ENCODE measurements around the gene GSG1L.

GSG1L gene

DNA sequence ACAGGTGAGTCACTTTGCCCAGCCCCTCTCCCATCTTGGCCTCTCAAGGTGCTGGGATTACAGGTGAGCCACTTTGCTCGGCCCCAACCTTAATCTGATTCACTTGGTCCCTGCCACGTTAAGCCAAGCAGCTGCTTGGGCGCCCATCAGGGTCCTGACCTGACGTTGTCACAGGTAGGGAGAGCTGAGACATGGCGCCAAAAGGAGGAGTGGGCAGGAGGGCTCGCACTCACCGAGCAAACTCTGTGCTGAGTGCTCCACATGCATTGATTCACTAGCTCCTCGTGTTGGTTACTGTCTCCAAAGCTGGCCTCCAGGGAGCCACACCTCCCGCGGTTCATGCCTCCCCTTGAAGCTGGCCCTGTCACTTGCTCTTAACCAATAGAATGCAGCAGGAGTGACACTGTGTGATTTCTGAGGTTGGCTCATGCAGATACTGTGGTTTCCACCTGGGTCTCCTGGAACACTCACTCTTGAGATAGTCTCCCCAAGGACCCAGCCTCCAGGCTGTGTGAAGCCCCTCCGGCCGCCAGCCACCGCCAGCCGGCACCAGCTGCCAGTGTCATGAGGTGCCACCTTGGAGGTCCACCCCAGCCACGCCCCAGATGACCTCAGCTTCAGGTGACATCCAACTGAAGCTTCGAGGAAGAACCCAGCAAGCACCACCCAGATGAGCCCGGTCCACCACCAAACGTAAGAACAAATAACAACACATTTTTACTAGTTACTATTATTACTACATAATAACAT lies 223.0 kb downstream of the GSG1L start:
- DNase-seq = no peak

DNA sequence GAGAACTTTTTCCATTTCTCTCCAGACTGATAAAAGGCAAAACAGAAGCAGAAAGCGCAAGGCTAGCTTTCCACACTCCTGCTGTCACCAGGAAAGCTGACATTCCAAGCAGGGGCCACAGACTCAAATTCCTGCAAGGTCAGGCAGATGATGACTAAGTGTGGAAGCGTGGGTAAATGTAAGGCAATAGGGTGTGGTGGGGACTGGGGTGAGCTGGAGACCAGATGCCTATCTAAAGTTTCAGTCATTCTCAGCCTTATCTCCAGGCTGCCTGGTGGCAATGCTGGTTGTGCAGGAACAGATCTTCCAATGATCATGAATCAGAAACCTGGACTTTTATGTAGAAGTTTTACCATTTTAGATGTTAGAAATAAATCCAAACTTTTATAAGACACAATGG lies 224.1 kb downstream of the GSG1L start:
- no peak for DNase-seq

DNA sequence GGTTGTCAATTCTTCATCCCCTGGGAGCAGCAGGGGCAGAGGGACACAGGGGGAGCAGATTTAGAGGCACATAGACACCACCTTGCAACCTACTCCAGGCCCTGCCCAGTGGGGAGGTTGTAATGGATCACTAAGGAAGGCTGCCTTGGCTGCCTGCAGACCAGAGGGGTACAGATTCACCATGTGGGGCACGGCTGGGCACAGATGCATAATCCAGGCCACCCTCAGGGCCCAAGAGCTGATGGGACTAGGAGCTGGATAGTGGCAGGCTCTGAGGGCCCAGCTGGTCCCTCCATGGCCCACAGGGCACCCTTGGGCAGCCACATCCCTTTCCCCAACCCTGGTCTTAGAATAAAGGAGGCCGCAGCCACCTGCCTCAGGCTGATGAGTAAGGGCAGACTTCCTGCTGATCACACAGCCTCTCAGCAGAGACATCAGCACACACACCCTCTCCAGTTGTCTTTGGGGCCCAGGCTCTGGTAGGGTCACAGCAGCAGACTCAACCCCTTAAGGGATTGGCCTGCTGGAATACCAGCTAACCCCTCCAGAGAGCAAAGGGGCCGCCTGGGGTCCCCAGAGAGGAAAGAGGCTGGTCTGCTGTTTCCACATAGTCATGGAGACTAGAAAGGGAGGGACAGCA lies 224.9 kb downstream of the GSG1L start:
- no peak for DNase-seq

DNA sequence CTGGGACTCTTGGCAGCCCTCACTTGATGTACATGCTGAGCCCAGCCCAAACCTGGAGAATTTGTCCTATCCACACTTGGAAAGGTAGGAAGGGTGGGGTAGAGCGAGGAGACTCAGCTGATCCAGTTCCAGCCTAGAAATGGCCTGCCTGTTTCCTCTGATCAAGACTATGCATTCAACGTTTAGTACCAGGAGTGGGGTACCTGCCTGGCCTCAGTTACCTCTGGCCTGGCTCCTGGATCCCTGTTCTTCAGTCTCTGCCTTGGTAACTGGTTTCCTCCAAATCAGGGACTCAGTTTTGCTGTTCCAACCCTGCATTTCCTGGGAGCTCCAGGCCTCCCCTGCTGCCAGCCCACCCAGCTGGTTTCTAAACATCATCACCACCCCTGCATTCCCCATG lies 233.5 kb downstream of the GSG1L start:
- DNase-seq = no peak

GRCh38 chr16:27828671-27829070 lies 234.8 kb downstream of the GSG1L start:
- DNase-seq = no peak

- DNase-seq = no peak
These were observed 235.7 kb downstream of the GSG1L start for GRCh38 chr16:27827765-27828164.

DNA sequence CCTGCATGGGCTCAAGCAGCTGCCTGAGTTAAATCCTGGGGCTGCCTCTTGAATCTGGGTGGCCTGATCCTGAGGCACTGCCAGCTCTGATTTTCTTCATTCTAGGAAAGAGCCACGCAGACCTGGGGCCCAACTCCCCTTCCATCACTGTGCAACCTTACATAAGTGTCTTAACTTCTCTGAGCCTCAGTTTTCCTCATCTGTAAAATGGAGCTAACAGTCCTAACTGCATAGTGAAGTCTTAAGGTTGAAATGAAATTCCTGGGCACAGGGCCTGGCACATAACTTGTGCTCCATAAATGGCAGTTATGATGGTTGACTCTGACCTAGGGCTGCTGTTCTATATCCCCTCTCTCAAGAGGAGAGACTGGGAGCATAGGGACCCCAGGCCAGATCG lies 236.6 kb downstream of the GSG1L start:
- no peak for DNase-seq

GRCh38 chr16:27826081-27826892 lies 237.2 kb downstream of the GSG1L start:
- DNase-seq = no peak

GRCh38 chr16:27824786-27825185 lies 238.7 kb downstream of the GSG1L start:
- DNase-seq = no peak

GRCh38 chr16:27824006-27824405 lies 239.5 kb downstream of the GSG1L start:
- DNase-seq = no peak

GRCh38 chr16:27823421-27823820 lies 240.1 kb downstream of the GSG1L start:
- DNase-seq = no peak

GRCh38 chr16:27822996-27823395 lies 240.5 kb downstream of the GSG1L start:
- no peak for DNase-seq

- DNase-seq = no peak
These were observed 241.0 kb downstream of the GSG1L start for GRCh38 chr16:27822529-27822928.

GRCh38 chr16:27820646-27821345 lies 242.7 kb downstream of the GSG1L start:
- no peak for DNase-seq

DNA sequence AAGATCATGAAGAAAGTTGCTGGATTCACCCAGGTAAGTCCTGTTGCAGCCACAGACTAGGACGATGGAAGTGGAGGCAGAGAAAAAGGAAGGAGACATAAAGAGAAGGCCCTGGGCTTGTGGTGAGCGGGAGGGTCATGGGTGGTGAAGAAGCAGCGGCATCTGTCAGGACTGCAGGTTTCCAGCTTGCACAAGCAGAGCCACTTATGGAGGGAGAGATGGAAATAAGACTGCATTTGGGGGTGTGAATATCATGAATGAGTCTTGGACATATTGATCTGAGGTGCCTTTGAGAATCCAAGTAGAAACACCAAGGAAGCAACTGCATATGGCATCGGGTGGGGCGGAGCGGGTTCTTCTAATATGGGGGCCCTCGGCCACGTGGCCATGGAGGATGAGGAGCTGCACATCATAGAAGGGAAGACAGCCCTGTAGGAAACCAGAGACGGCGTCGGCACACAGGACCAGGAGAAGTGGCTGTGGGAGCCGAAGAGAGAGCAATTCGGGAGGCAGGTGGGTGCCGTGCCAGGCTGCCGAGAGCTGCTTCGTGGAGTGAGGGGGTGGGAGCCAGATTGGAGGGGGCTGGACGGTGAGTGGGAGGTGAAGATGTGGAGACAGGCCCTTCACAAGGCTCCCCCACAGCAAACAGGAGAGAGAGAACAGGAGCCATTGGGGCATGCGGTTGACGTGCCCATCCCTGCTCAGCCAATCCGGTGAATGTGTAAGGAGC lies 243.5 kb downstream of the GSG1L start:
- no peak for DNase-seq

DNA sequence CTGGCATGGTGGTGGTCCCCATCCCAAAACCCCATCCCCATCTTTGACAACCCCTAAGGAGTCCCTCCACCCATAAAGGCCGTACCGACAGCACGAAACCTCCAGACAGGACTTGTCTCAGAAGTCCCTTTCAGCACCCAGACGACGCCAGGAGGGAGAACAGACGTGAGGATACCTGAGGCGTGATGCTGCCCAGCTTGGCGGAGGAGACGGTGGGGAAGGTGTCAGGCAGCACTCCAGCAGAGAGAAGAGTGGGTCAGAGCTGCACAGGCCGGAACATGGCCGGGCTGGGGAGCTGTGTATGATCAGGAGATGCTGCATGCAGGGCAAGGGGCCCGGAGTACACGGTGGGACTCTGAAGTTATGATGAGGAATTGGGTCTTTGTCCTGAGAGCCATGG lies 244.2 kb downstream of the GSG1L start:
- DNase-seq = no peak

- no peak for DNase-seq
These were observed 245.3 kb downstream of the GSG1L start for GRCh38 chr16:27818246-27818645.

DNA sequence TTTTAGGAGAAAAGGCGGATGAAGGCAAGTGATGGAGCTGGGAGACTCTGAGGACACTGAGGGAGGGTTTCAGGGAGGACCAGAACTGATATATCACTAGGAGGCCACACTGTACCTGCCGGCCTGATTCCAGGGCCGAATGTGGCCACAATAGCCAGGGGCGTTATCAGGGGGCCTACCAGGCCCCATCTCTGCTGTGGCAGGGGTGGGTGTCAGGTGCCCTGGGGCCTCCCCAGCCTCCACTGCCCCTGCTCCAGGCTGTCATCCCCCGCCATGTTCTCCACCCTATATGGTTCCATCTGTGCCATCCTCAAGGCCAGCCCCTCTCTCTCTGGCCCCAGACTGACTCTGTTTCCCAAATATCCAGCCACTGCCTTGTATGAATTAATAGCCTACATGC lies 246.5 kb downstream of the GSG1L start:
- no peak for DNase-seq

GRCh38 chr16:27816561-27816960 lies 247.0 kb downstream of the GSG1L start:
- DNase-seq = no peak

GRCh38 chr16:27813591-27813990 lies 249.9 kb downstream of the GSG1L start:
- no peak for DNase-seq

DNA sequence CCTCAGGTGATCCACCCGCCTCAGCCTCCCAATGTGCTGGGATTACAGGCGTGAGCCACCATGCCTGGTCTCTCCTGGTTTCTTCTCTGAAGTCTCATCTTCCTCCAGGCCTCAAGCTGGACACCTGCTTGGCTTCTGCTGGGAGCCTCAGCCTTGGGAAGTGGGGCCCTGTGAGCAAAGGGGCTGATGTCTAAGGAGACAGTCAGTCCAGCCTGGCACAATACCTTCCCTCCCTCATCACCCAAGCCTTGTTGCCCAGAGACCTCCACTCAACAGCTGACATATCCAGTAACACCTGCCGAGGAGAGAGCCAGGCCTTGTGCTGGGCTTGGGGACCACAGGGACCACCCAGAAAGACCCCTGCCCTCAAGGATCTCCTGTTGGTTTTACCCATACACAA lies 251.6 kb downstream of the GSG1L start:
- DNase-seq = no peak

GRCh38 chr16:27806986-27807385 lies 256.5 kb downstream of the GSG1L start:
- no peak for DNase-seq

- no peak for DNase-seq
These were observed 257.1 kb downstream of the GSG1L start for GRCh38 chr16:27806388-27806787.
